GM10847 (cell line): ENCODE measurements around the gene UBL5.

Experiments used
- POLR2A ChIP-seq: IDR thresholded peaks from 2 replicates; pipeline ENCODE4 v1.6.1; 2011; ENCODE audit not compliant: insufficient read length; ENCODE audit errors: extremely low read depth

UBL5 gene

DNA sequence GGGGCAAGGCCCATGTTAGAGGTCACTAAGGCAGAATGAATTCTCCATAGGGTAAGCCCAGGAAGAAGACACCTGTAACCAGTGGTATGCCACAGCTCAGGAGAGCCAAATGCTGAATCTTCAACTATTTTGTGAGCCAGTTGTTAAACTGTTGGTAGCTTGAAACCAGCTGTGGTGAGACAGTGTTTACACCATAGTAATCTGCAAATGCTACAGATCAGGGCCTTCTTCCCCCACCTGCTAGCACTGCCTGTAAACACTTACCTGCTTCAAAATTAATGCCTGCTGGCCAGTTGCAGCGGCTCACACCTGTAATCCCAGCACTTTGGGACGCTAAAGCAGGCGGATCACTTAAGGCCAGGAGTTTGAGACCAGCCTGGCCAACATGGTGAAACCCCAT is 20.9 kb upstream of the UBL5 start:
- TF ChIP-seq POLR2A = no peak

DNA sequence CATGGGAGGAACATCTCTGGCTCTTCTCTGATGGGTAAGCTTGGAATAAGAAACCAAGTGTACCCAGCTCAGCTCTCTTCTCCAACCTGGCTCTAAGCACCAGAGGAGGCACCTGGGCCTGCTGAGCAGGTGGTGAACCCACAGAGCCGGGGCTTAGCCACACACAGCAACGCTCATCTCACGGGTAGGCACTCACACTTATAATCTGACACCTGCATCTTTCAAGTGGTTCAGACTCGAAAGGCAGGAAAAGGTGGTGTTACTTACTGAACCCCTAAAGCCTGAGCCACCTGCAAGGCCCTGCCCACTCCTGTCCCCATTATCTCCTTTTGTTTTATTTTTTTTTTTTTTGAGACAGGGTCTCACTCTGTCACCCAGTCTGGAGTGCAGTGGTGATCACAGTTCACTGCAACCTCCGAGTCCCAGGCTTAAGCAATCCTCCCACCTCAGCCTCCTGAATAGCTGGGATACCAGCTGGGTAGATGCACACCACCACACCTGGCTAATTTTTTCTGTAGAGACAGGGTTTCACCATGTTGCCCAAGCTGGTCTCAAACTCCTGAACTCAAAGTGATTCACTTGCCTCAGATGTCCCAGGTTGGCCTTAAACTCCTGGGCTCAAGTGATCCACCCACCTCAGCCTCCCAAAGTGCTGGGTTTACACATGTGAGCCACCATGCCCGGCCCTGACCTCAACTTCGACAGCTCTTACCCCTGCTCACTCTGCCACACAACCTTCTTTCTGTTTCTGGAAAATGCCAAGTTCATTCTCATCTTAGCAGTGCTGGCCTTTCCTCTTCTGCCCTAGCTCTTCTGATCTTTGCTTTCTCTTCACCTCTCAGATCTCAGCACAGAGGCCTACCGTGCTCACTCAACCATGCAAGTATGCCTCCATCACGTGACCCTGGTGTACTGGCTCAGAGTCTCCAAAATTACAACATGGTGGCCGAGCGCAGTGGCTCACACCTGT is 18.6 kb upstream of the UBL5 start:
- no peak for TF ChIP-seq POLR2A

DNA sequence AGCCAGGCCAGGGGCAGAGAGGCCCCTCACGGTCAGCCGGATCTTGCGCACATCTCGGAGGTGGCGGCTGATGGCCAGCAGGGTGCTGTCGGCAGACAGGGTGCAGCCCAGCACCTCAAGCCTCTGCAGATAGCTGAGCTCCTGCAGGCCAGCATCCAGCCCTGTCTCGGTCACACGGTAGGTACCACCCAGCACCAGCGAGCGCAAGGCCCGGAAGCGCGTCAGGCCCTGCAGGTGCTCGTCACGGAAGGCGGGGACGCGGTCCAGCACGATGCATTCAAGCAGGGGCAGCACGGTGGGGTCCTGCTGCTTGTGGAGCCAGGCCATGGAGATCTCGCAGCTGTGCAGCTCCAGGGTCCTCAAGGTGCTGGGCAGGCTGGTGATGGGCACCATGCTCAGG is 16.6 kb upstream of the UBL5 start:
- TF ChIP-seq POLR2A = no peak

DNA sequence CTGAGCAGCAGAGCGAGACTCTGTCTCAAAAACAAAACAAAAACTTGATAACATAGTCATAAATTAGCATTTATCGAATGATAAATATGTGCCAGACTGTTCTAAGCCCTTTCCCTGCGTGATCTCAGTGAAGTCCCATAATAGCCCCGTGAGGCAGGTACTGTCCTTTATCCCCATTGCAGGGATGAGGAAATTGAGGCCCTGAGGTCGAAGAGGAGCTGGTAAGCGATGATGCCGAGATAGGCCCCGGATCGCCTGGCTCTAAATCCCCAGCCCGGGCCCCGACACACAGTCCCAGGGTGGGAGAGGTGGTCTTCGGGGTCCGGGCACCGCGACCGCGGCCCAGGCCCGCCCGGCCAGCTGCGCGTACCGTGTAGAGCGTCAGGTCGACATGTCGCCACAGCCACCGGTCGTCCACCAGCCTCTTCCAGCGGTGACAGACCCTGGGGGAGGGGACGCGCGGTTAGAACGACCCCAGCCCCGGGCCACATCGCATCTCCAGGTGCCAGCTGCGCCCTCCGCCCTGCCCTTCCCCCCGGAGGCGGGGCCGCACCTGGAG is 9.5 kb upstream of the UBL5 start:
- TF ChIP-seq POLR2A = no peak

DNA sequence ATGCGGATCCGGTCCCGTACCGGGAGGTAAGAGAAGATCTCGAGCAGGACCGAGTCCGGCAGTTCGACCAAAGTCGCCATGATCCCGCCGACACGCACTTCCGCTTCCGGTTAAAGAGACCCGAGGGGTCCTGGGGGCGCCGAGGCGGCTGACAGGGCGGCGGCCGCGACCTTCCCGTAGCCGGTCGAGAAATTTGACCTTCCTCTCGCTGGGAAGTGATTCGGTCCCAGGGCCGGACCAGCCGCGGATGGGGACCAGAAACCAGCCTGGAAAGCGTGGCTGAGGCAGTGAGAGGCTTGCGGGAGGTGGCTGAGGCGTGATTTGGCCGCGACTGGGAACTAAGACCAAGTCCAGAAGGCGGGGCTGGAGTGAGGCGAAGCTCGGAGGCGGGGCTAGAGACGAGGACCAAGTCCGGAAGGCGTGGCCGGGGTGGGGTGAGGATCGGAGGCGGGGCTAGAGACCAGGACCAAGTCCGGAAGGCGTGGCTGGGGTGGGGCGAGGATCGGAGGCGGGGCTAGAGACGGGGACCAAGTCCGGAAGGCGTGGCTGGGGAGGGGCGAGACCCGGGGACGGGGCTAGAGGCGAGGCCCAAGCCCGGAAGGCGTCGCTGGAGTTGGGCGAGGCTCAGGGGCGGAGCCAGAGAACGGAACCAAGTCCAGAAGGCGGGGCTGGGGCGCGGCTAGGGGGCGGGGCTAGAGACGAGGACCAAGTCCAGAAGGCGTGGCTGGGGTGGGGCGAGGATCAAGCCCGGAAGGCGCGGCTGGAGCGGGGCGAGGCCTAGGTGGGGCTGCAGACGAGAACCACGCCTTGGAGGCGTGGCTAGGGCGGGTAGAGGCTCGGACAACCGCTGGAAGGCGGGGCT is 8.8 kb upstream of the UBL5 start, which contains the start of gene FBXL12:
TSS of gene FBXL12 (minus strand) at position 346 of the 862 bp plus-strand sequence. CDS start at position 80, 266 bp downstream.
- TF ChIP-seq POLR2A = peak; percentile 91

DNA sequence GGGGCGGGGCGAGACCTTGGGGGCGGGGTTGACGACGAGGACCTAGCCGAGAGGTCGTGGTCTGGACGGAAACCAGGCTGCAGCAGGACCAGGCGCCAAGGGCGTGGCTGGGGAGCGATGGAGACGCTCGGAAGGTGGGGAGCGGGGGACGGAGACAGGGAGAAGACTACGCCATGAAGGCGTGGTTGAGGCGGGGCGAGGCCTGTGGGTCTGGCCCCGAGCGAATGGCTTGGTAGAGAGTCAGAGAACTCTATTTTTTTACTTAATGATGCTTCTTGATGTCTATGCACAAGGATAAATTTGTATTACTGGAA is 8.2 kb upstream of the UBL5 start:
- TF ChIP-seq POLR2A = peak; percentile 45

DNA sequence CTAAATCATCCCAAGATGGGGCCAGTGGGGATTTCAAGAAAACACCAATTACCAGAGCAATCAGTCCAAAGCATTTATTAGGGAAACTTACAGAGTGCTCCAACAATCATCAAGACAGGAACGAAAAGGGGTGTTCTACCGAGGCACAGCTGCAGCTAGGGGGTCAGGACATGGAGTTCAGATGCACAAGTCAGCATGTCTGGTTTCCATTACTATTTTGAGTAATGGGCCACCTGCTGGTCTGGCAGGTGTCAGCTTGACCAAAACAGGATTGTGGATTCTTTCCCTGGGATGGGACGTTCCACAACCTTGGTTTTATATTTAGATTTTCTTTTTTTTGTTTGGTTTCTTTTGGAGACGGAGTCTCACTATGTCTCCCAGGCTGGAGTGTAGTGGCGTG is 3.9 kb upstream of the UBL5 start:
- TF ChIP-seq POLR2A = no peak

DNA sequence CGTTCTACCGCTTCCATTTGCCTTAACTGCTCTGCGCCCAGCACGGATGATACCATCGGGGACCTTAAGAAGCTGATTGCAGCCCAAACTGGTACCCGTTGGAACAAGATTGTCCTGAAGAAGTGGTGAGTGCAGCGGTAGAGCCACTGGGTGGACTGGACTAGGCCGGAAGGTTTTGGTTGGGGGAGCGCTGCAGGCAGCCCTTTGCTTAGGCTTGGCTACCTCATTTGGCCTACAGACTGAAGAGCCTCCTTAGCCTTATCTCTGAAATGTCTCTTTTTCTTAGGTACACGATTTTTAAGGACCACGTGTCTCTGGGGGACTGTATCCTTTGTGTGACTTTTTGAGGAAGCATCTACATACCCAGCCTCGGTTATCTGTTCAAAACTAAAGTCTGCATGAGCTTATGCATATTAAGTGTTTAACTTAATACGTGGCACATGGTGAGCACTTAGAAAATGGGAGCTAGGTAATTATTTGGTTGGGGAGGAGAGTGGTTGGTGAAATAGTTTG is 889 bp downstream of the UBL5 start:
- TF ChIP-seq POLR2A = no peak

DNA sequence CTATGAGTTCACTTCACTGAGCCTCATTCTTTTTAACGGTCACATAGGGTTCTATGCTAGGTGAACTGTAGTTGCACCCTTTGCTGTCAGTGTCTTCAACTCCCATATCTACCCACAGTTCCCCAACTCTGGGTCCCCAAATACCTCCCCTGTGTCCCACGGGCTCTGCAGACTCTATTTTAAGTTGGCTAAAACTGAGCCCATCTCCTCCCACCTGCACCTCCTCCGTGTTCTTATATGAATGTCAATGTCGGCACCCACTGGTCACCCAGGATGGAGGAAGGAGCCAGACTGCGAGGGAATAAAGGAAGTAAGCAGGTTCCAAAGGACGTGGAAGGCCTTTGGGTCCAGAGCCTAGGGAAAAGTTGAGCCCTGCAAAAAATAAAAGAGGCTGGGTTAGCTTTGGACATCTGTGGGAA is 6.6 kb downstream of the UBL5 start:
- TF ChIP-seq POLR2A = no peak

DNA sequence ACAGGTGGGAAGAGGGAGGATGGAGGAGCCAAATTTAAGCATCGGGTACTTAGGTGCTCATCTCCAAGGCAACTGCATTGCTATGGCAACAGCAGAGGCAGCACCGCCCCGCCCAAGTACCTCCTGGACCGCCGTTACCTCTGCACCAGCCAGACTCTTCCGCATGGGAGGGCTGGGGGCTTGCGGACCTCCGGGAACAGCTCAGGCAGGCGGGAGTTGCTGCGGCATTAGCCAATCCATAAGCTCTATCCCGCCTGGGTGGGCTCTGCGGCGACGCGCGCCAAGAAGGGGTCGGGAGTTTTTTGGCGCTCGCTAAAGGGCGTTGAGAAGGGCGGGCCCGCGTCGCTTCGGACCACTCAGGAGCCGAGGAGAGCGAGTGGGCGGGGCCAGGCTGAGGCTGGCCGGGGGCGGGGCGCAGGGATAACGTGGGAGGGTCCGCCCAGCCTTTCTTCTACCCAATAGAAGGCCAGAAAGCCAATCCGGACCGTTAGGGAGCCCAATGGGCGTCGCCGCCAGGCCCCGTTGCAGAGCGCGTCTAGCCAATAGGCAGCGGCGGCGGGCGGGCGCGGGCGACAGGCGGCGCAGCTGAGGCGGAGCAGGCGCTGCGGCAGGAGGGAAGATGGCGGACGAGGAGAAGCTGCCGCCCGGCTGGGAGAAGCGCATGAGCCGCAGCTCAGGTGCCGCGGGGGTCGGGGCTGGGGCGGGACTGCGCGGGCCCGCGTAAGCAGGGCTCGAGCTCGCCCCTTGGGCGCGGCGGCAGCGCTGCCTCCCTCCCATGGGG is 7.2 kb downstream of the UBL5 start, which contains the start of gene PIN1:
TSS of gene PIN1 (plus strand) at position 593 of the 781 bp plus-strand sequence. CDS start at position 620, 27 bp downstream.
- TF ChIP-seq POLR2A = peak; percentile 75

DNA sequence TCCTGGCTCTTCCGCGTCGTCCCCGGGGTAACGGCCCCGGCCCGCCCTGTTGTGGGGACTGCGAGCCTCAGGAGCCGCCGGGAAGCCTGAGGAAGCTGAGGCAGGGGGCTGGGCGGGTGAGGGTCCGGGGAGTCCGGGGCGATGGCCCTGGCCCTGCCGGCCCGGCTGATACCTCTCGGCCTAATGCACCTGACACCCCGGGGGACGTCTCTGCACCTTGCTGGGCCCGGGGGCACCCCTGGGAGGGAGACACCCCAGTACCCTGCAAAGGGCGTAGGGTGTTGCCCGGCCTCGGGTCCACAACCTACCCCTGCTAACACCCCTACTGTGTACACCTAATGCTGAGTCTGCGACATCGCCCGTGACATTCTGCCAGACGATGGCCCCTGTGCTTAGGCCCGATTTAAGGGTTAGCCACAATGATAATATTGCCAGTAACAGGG is 7.8 kb downstream of the UBL5 start:
- TF ChIP-seq POLR2A = no peak

DNA sequence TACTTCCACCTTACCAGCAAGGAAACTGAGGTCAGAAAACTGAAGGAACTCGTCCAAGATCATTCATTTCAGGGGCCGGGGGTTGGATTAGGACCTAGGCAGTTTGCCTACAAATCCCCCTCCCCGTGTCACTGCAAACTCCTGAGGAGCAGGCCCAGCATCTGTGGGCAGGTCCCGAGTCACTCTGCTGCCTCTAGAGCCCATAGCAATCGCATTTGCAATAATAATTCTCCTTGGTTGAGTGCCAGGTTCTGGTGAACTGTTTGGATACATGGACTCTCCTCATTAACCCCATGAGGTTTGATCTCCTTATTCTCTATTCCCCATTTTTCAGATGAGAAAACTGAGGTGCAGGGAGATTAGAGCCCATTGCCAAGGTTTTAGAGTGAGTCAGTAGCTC is 8.3 kb downstream of the UBL5 start:
- TF ChIP-seq POLR2A = no peak

DNA sequence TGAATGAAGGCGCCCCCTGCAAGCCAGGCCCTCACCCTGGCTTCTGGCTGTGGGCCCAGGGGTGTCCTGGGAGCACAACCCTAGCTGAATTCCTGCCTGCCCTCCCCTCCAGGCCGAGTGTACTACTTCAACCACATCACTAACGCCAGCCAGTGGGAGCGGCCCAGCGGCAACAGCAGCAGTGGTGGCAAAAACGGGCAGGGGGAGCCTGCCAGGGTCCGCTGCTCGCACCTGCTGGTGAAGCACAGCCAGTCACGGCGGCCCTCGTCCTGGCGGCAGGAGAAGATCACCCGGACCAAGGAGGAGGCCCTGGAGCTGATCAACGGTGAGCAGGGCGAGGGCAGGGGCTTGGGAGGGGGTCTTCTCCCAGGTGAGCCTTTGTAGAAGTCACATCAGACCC is 10.6 kb downstream of the UBL5 start:
- TF ChIP-seq POLR2A = no peak

DNA sequence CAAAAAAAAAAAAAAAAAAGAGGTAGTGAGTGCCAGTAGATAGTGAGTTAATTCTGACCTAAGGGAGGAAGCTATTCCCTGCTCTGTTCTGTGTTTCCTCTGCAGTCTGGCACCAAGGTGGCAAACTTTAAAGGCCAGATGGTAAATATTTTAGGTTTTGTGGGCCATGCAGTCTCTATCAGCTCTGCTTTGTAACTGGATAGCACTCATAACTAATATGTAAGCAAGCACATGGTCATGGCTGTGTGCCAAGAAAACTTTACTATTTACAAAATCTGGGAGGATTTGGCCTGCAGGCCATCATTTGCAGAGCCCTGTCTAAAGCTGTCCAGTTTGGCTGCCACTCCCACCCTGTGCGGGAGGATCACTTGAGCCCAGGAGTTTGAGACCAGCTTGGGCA is 11.7 kb downstream of the UBL5 start:
- TF ChIP-seq POLR2A = no peak
